GM21367 (cell line): Measurements from ENCODE around the gene BHMT2.

Source experiments
- ATAC-seq: cut with Tn5 transposase; IDR thresholded peaks from one replicate; pipeline ENCODE4 v1.9.1; 2021; ENCODE audit not compliant: unreplicated experiment

BHMT2 gene

DNA sequence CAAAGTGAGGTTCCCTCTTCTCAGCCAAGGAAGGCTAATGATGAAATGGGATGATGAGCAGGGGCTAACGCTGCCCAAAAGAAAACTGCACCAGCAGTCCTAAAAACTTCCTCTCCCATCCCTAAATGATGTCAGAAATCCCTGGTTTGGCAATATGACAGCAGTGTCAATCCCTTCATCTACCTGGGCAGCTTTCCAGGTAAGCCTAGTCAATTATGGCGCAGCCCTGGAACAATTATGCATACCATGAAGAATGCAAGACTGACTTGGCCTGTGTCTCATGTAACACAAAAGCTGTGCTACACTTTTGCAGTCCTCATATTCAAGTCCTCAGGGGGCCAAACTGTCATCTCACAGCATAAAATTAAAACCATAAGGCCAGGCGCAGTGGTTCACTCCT, 7.1 kb upstream of the BHMT2 start:
- no peak for ATAC-seq

DNA sequence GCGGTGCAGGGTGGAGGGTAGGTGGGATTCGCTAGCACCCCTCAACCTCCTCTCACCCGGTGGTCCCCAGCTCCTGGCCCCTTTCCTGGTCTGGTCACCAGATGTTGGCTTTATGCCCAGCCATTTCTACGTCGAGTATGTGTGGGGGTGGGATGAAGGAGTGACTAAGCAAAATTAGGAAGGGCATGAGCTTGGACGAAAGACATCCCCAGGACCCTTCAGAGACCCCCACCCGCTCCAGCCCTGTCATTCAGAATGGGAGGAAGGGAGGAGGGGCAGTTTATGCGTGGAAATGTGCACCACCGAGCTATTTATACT, 742 bp downstream of the BHMT2 start:
- ATAC-seq = no peak

DNA sequence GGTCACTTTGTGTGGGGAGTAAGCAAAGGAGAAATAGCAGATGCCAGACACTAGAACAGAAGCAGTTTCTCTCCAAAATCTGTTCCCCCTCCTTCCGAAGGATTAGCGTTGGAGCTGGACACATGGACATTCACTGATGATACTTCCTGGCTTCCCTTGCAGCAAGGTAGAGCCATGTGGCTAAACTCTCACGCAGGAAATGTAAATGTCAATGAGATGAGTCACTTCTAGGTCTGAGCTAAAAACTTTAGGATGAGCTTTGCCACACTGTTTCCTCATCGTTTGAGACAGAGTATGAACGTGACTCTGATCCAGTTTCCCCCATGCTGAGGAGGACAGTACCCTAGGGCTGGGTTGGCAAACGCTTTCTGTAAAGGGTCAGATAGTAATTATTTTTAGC, 5.1 kb downstream of the BHMT2 start:
- no peak for ATAC-seq

DNA sequence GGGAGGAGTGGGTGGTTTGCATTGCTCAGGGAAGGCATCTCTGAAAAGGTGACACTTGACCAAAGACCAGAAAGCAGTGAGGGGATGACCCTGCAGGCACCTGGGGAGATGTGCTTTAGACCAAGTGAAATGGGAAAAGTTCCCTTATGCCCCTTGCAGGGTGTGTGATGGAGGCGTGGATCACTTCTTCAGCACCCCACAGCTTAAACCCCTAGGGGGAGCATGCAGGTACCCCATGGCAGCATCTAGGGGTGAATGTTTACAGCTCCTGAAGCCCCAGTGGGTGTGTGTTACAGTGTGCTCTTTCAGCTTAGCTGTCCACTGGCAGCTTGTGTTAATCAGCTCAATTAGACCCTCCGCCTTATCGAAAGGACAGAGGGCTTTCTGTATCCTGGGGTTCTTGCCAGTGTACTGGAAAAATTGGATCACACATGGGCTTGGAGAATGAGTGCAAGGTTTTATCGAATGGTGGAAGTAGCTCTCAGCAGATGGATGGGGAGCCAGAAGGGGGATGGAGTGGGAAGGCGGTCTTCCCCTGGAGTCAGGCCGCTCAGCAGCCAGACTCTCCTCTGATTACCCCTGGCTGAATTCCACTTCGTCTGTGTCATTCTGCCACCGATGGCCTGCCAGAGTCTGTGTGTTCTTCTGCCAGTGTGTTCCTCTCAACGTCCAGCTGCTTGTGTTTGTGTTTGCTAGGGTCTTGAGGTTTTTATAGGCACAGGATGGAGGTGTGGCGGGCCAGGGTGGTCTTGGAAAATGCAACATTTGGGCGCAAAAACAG, 6.3 kb downstream of the BHMT2 start:
- ATAC-seq = no peak

DNA sequence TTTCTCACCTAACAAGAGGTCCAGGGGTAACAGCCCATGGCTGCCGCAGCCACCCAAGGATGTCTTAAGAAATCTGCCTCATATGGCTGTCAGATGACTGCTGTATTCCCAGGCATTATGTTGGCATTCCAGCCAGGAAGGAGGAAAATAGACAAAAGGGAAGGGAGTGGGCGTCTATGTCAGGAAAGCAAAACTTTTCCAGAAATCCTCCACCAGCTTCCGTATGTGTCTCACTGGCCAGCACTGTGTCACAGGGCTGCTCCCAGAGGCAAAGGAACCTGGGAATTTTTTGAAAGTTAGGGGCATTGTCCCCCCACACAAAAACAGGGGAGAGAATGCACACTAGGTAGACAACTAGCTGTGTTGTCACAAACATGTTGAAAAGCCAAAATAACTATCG, 7.3 kb downstream of the BHMT2 start:
- ATAC-seq = no peak

DNA sequence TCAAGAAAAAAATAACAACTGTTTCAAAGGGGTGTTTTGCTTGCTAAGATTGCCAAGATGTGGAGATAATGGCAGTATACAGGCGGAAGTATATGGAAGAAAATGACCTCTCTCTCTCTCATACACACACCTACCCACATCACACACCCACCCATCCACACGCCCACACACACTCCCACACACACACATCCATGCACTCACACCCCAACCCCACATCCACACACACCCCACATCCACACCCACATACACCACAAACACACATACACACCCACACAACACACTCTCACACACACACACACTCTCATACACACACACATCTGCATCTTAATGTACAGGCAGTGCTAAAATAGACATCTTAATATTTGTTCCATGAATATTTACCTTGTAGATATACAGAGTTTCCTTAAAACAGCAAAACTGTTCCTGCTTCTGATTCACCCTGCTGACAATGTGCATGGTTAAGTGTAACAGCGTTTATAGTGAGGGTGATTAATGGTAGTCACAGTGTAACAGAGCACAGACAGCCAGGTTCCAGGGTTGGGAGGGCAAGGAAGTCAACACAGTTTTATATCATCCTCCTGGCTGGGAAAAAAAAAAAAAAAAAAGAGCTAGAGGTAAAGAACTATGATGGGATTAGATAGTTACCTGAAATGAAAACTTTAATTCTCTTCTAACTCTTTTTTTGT, 8.3 kb downstream of the BHMT2 start:
- ATAC-seq = no peak

DNA sequence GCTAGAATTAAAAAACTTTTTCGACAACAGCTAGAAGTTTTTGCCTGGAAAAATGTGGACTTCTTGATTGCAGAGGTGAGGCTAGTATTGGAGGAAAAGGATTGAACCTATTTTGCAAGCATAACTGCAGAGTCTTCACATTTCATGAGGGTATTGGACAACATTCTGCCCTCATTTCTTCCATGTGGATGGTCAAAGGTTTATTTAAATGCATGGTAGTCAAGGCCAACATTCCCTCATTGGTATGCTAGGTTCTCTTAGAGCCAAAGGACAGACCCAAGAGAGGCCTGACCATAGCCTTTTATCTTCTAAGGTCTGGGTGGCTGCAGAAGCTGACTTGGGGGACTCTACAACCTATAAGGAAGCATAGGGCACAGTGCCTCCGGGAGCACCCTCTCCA, 11.2 kb downstream of the BHMT2 start:
- ATAC-seq = no peak

DNA sequence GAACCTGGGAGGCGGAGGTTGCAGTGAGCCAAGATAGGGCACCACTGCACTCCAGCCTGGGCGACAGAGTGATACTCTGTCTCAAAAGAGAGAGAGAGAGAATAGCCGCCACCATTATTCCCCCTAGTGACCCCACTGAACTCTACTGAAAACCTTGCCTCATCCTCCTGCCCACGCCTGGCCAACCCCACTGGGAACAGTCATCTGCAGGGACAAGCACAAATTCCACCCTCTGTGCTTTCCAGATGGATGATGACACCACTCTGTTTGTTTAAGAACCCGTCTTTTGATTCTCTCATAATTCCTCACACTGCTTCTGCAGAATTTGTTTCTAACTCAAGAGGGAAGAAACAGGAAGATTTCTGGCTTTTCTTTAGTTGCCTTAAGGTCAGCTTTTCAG, 12.2 kb downstream of the BHMT2 start:
- no peak for ATAC-seq

DNA sequence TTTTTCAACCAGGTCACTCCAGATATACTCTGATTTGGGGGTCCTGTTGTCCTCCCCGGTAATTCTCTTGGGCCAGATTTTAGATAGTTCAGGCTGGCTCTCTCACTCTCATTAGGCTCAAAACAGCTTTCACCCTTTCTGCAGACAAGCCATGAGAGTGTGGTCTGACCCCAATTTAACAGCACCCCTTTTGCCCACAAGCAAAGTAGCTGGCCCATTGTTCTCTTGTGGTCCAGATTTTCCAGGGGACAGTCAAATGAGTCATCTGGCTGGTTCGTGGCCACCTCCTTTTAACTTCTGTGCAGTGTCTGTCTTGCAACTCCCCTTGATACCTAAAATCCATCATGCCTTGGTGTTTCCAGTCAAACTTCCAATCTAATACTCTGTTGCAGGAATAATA, 16.5 kb downstream of the BHMT2 start:
- ATAC-seq = no peak

DNA sequence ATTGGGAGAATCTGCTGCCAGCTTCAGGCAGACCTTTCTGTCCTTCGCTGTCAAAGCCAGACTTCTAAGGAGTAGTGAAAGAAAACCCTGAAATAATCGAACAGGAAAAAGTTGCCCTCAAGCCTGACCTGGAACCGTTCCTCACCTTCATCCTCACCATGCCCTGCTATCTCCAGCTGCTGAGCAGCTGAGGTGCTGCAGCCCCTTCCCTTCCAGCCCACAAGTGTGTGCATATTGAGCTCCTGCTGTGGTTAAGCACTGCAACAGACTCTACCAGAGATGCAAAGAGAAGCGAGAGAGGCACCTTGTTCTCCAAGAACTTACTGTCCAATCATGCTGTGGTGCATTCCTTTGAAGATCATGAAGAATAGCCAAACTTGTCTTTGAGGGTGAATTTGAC, 18.9 kb downstream of the BHMT2 start:
- no peak for ATAC-seq

DNA sequence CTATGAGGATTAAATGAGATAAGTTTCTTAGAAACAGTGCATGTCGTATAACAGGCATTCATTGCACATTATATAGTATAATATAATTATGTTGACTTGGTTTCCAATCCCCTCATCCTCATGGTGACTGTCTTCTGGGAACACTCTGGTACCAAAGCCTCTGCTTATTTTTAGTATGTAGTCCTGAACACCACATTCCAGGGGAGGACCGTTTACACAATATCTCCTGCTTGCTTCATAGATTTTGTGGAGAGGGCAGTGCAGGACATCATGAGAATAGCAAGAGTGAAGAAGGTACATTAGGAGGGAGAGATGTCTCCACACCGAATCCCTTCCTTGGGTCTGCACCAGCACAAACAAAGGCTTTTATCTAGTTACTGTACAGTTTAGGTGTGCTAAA, 21.5 kb downstream of the BHMT2 start:
- ATAC-seq = no peak

DNA sequence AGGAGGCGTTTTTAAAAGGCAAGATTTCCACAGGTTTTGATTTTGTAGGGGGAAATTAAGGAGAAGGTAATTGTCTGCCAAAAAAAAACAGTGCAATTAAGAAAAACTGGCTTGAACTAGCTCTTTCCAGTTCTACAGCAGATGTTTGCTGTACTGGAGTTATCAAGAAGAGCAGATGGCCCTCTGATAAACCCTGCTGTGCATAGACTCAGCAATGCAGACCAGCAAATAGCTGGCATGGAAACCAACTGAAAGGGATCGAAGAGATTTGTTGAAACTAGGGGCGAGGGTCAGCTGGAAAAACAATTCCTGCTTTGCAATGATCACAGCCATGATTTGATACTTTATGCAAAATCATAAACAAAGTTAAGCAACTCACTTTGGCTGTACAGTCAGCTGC, 24.2 kb downstream of the BHMT2 start:
- ATAC-seq = no peak

DNA sequence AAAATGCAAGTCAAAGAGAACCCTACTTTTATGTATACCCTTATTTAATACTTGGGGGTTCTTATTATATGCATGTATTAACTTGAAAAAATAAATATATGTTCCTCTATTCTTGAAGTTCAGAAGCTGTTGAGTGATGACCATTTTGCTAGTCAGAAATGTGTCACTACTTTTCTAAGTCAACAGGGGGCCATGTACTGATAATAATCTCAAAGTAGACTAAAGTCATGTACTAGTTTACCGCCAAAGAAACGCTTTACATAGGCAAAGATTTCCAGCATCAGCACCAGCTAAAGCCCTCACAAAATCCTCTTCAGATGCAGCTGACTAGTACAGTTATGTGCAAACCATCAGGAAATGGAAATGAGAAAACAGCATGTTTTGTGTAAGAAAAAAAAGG, 36.3 kb downstream of the BHMT2 start:
- no peak for ATAC-seq

DNA sequence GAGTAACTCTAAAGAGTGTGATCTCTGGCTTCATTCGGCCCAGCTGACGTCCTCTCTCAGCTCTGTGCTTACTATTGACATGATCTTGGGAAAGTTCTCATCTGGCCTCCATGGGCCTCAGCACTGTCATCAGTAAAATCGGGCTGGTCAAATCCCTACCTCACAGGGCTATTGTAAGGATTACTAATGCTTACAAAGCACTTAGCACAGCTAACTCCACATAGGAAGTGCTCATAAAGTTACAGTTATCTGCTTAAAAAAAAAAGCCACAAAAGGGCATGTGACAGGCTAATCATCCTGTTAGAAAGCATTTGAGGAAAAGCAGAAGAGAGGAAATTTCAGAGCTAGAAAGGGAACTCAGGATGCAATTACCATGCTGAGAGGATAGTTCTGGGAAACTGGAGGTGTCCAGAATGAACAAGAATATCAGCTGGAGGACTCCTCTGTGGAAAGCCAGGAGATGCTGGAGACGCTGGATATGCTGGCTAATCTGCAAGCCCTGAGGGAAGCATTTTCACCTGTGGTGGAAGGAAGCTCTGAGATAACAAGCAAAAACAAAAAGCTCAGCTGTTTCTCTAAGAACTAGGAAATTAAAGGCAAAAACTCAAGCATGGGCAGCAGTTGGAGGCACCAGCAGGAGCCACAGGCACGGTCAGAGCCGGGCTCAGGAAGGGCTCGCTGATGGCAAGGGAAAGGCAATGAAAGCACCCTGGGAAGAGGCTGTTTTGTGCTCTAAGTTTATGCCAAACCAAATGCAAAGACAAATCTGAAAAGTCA, 37.6 kb downstream of the BHMT2 start:
- ATAC-seq = no peak

DNA sequence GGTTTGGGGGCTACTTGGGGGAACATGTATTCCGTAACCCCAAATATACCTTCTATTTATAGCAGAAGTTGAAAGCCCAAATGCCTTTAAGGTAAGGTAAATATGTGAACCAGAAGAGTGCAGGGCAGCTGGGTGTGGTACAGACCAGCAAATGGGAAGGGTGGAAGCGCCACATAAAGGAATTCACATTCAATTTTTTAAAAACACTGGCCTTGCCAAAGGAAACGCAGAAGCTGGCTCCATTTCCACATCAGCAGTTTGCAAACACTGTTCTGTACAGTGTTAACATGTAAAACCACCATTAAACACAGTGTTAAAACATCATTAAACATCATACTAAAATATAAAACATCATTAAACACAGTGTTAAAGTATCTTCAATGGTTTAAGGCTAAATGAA, 38.5 kb downstream of the BHMT2 start:
- ATAC-seq = no peak

DNA sequence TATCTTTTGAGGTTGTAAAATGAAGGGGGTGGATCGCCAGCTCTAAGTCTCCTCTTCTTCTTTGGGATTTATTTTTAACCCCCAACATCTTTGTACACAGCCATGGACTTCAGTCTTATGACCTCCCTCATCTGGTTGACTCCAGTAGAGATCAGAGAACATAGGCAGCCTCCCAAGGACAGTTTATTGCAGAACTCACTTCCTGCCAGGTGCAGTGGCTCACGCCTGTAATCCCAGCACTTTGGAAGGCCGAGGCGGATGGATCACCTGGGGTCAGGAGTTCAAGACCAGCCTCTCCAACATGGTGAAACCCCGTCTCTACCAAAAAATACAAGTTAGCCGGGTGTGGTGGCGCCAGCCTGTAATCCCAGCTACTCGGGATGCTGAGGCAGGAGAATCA, 39.2 kb downstream of the BHMT2 start:
- no peak for ATAC-seq

DNA sequence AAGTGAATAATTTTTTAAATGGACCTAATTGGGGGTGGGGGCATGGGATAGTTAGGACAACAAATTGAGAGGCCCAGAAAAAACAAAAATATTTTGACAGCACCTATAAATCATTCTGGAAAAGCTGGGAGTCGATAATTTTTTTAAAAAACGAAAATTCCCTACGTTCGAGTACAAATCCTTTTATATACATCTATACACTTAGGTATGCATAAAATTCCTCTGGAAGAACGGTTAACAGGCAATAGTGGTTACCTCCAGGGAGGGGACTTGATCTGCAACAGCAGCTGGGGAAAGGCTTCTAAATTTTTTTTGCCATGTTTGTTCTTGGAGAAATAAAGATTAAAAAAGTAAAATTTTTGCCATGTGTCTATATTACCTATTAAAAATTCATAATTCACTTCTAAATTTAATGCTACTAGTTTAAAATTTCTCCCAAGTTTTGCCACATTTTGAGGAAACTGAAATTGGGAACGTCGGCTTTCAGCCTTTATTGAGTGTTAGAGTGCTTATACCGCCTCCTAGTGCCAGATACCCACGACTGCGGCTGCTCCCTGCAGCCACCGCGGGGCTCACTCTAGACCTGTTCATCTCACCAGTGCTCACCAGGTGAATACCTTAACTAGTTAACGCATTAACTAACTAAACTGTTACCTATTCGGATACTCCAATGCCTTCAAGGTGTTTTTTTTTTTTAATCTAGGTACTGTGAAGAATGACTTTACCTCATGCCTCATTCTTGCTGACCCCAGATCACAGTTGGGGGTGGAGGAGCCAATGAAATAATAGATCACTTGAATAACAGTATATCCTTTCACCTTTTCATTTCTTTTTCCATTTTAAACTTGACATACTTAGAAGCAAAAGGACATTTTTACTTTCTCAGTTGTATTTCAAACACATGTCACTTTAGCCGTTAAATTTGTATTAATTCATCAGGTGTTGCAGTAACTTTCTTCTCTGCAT, 40.2 kb downstream of the BHMT2 start:
- ATAC-seq = no peak

DNA sequence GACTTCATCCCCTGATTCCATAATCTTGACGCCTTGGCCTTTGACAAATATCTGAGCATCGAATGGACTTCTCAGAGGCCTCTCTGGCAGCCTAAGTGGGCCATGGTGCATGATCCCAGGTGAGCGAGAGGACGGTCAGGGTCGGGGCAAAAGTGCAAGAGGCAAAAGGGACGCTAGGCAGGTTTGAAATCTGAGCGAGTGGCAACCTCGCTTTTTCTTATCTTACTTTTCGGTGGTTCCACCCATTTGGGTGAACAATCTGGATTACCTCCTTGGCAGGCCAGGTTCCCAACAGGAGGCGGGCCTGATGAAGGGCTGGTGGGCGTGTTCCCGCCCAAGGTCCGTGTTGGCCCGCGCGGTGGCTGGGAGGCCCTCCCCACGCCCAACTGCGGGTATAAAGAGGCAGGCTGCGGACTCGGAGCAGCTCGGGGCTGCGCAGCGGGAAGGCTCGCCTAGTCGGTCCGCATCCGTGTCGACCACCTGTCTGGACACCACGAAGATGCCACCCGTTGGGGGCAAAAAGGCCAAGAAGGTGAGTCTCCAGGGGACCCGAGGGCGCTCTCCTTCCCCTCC, 41.9 kb downstream of the BHMT2 start, which contains the start of gene BHMT:
BHMT (plus strand) TSS at position 423 of the 573 bp plus-strand sequence; CDS start at position 500, 77 bp downstream.
- ATAC-seq = no peak

DNA sequence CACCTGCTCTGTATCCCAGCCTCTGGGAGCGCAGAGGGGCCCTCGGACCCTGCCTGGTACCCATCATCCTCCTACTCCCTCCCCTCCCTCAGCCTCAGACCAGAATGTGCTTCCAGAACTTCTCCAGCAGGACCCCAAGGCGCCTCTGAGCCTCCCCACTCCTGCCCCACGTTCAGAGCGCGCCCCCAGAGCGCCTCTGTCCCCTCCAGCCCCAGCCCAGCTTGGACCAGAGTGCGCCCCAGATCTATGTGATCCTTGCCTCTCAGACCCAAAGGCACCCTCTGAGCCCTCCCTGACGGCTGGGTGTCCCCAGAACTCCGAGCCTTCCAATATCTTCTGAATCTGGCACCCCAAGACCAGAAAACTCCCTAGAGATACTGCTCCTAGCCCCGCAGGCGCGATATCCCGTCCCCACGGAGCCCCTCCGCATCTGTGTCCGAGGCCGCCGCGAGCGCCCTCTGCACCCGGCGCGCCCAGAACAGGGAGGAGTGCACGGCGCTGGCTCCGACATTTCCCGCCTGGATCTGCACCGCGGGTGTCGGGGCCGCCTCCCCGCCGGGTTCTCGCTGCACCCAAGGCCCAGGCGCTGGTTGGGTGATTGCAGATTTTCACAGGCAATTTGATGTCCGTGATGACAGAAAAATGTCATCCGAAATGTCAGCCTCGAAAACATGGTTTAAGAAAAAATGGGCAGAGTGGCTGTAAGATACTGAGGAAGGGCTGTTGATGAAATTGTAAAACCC, 42.6 kb downstream of the BHMT2 start:
- no peak for ATAC-seq

DNA sequence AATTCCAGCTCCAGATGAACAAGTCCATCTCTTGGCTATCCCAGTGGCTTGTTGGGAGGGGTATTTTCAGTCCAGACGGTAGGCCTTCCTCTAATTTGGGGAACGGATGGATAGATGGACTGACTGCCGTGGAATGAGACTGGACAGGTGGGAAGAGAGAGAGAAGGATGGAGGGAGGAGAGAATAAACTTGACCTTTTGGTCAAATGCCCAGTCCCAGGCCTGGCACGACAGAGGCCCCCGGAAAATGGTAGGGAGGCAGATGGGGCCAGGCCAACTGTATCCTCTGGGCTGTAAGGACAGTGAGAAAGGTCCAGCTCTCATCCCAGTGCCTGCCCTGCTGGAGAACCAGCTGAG, 43.1 kb downstream of the BHMT2 start:
- no peak for ATAC-seq
